OCI-LY1 (cell line): Measurements from ENCODE around the gene PXYLP1.

ENCODE experiments used
- H2AFZ ChIP-seq: fragments of 200-600 bp; sonication (generic), shearing (Covaris generic); 2 replicates; pipeline ENCODE4 v1.6.0; 2014; ENCODE audit warnings: antibody characterized with exemption, mild to moderate bottlenecking, low read length
- H3F3A ChIP-seq: fragments of 200-600 bp; sonication (generic), shearing (Covaris generic); 2 replicates; pipeline ENCODE4 v1.6.0; 2014; ENCODE audit warnings: mild to moderate bottlenecking, antibody characterized with exemption, low read length, moderate library complexity; ENCODE audit not compliant: insufficient read depth
- H3K27ac ChIP-seq: fragments of 200-600 bp; sonication (generic); 2 replicates; pipeline ENCODE4 v1.5.1; 2014; ENCODE audit warnings: low read length, mixed run types, mild to moderate bottlenecking, low read depth; ENCODE audit not compliant: poor library complexity, severe bottlenecking
- H3K27me3 ChIP-seq: fragments of 200-600 bp; sonication (generic); 2 replicates; pipeline ENCODE4 v1.6.0; 2014; ENCODE audit warnings: antibody characterized with exemption, mild to moderate bottlenecking, low read length, moderate library complexity; ENCODE audit not compliant: insufficient read depth
- H3K36me3 ChIP-seq: fragments of 200-600 bp; sonication (generic); 2 replicates; pipeline ENCODE4 v1.6.1; 2014; ENCODE audit warnings: mild to moderate bottlenecking, antibody characterized with exemption, low read length, moderate library complexity, mixed read lengths; ENCODE audit not compliant: insufficient read depth
- H3K4me1 ChIP-seq: fragments of 200-600 bp; sonication (generic); 2 replicates; pipeline ENCODE4 v1.5.1; 2014; ENCODE audit warnings: mild to moderate bottlenecking, low read length, moderate library complexity; ENCODE audit not compliant: insufficient read depth, severe bottlenecking
- H3K4me2 ChIP-seq: fragments of 200-600 bp; sonication (generic), shearing (Covaris generic); 2 replicates; pipeline ENCODE4 v1.6.1; 2014; ENCODE audit warnings: low read length
- H3K4me3 ChIP-seq: fragments of 200-600 bp; sonication (generic); 2 replicates; pipeline ENCODE4 v1.5.1; 2014; ENCODE audit warnings: low read length, low read depth, mild to moderate bottlenecking, mixed read lengths; ENCODE audit not compliant: poor library complexity, severe bottlenecking
- H3K79me2 ChIP-seq: fragments of 200-600 bp; shearing (Covaris generic); 2 replicates; pipeline ENCODE4 v1.6.1; 2016; ENCODE audit warnings: mixed run types, low read length, mixed read lengths; ENCODE audit not compliant: insufficient read depth
- H3K9ac ChIP-seq: fragments of 200-600 bp; sonication (generic), shearing (Covaris generic); 2 replicates; pipeline ENCODE4 v1.6.1; 2014; ENCODE audit warnings: mild to moderate bottlenecking, low read length, mixed read lengths
- H3K9me2 ChIP-seq: fragments of 200-600 bp; sonication (generic), shearing (Covaris generic); 2 replicates; pipeline ENCODE4 v1.6.1; 2014; ENCODE audit warnings: low read depth, mild to moderate bottlenecking, low read length, mixed read lengths
- H3K9me3 ChIP-seq: fragments of 200-600 bp; shearing (Covaris generic); 2 replicates; pipeline ENCODE4 v1.6.1; 2014; ENCODE audit warnings: low read length, mixed read lengths
- H4K20me1 ChIP-seq: fragments of 200-600 bp; sonication (generic), shearing (Covaris generic); 2 replicates; pipeline ENCODE4 v1.6.0; 2016; ENCODE audit warnings: mild to moderate bottlenecking, low read length; ENCODE audit not compliant: insufficient read depth
- EZH2 ChIP-seq: fragments of 200-600 bp; sonication (generic), shearing (Covaris generic); IDR thresholded peaks from 2 replicates; pipeline ENCODE4 v1.8.0; 2017; ENCODE audit warnings: borderline replicate concordance, mixed run types, mild to moderate bottlenecking, antibody characterized with exemption, low read length, moderate library complexity, mixed read lengths
- TF ChIP-seq, protein P1 (sequence below): fragments of 200-600 bp; sonication (generic), shearing (Covaris generic); IDR thresholded peaks from 2 replicates; pipeline ENCODE4 v1.5.1; 2017; ENCODE audit warnings: mild to moderate bottlenecking, antibody characterized with exemption, low read length, moderate library complexity, mixed read lengths

Gene PXYLP1

DNA sequence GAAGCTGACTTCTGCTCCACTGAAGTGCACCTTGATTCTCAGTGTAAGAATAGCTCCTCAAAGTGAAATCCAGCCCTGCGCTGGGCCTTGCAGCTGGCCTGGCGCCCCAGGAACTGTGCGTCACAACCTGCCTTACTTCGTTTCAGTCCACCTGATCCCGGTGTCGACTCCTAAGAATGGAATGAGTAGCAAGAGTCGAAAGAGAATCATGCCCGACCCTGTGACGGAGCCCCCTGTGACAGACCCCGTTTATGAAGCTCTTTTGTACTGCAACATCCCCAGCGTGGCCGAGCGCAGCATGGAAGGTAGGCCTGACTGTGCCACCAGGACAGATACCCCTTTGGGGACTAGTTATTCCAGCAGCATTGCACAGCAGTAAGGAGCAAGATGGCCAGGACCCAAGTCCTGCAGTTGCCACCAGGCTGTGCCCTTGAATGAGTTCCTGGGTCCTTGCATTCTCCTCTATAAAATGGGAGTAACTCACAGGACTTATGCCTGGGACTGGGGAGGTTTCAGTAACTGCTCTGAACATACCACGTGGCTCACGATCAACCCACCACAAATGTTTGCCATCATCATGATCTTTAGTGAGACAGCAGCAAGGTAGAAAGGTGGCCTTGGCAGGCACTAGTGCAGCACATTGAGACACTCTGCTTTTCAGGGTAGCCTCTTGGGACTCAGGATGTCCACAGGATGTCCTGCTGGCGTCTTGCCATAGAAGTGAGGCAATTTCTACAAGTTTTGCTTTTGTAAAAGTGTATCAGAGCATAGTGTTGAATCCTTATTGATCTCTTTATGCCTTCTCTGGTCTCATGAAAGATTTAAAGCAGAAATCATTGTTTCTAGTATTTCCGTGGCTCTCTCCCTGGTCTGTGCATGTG, 46.8 kb downstream of the PXYLP1 start:
- Histone ChIP-seq H4K20me1 (no peaks in the 10 kb centered on the region), H3K9me2 (no peaks in the 10 kb centered on the region)
- TF ChIP-seq, protein P1, sequence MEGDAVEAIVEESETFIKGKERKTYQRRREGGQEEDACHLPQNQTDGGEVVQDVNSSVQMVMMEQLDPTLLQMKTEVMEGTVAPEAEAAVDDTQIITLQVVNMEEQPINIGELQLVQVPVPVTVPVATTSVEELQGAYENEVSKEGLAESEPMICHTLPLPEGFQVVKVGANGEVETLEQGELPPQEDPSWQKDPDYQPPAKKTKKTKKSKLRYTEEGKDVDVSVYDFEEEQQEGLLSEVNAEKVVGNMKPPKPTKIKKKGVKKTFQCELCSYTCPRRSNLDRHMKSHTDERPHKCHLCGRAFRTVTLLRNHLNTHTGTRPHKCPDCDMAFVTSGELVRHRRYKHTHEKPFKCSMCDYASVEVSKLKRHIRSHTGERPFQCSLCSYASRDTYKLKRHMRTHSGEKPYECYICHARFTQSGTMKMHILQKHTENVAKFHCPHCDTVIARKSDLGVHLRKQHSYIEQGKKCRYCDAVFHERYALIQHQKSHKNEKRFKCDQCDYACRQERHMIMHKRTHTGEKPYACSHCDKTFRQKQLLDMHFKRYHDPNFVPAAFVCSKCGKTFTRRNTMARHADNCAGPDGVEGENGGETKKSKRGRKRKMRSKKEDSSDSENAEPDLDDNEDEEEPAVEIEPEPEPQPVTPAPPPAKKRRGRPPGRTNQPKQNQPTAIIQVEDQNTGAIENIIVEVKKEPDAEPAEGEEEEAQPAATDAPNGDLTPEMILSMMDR: no peak
- TF ChIP-seq EZH2: no peak

DNA sequence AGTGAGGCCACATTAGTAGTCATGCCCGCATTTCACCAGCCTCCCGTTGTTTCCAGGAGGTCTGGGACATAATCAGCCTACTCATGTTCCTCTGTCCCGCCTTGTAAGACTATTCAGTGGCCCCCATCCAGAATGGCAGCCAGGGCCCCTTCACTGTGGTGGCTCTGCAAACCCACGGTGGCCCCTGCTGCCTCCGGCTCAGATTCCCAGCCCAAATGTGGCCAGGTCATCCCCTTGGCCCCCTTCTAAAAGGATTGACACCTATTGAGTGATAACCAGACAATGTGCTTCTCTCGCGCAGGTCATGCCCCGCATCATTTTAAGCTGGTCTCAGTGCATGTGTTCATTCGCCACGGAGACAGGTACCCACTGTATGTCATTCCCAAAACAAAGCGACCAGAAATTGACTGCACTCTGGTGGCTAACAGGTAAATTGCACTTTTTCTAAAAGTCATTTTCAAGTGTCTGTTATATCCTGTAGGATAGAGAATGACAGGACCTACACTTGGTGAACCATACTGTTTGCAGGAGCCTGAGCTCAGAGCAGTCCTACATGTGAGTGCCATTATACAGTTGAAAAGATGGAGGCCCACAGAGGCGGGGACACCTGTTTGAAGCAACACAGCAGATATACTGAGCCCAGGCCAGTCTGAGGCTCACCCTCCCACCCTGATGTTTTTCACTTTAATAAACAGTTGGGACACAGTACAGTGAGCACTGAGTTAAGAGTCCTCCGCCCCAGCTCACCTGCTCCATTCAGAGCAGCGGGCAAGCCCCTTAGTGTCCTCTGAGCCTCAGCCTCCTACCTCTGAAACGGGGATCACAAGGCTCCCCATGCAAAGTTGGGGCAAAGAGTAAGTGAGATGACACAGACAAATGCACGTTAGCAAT, 47.7 kb downstream of the PXYLP1 start:
- no peaks in the 10 kb centered on the region for H3K79me2 ChIP-seq
- H3K27me3 ChIP-seq: 0 out of 2 replicates have a peak, but pooled peaks cover 5% of the 10 kb centered on the region
- no peaks in the 10 kb centered on the region for H3K4me1 ChIP-seq
- H3K4me3 ChIP-seq: no peak overlapping the region
- no peaks in the 10 kb centered on the region for H4K20me1 ChIP-seq
- no peaks in the 10 kb centered on the region for H3F3A ChIP-seq
- H3K36me3 ChIP-seq: no peaks in the 10 kb centered on the region
- H3K9me2 ChIP-seq: no peaks in the 10 kb centered on the region
- TF ChIP-seq EZH2: no peak
- TF ChIP-seq, protein P1: peak; percentile 89
- H3K9ac ChIP-seq: no peak overlapping the region
- H2AFZ ChIP-seq: no peak overlapping the region
- H3K27ac ChIP-seq: no peak overlapping the region
- H3K4me2 ChIP-seq: no peak overlapping the region
- no peaks in the 10 kb centered on the region for H3K9me3 ChIP-seq

More for the DNA sequence above, 46.8 kb downstream of the PXYLP1 start:
- Histone ChIP-seq H3K36me3 (no peaks in the 10 kb centered on the region), H3K9me3 (no peaks in the 10 kb centered on the region), H3K27me3 (0 out of 2 replicates have a peak, but pooled peaks cover 5% of the 10 kb centered on the region), H3F3A (no peaks in the 10 kb centered on the region), H3K4me1 (no peaks in the 10 kb centered on the region), H3K4me3 (no peak overlapping the region), H3K27ac (no peak overlapping the region), H2AFZ (no peak overlapping the region), H3K9ac (no peak overlapping the region), H3K79me2 (no peaks in the 10 kb centered on the region), H3K4me2 (no peak overlapping the region)

DNA sequence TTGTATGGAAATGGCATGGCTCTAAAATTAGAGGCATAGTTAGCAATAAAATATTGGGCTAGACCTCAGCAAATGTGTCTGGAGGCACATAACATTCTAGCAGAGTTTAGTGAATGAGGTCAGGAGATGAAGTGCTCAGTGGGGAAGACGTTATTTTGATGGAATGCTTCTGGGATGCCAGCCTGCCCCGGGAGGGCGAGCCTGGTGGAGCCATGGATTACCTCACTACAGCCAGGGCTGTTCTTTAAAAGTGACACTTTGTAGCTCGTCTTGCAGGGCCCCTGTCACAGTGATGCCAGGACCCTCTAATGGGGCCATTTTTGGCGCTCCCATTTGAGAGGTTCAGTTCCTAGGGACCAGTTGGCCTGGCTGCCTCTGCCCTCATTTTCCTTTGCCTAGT, 48.5 kb downstream of the PXYLP1 start:
- Histone ChIP-seq H3K4me2 (no peak overlapping the region), H3K27ac (no peak overlapping the region), H3K4me3 (no peak overlapping the region), H3K4me1 (no peaks in the 10 kb centered on the region), H2AFZ (no peak overlapping the region), H3K79me2 (no peaks in the 10 kb centered on the region), H3K27me3 (0 out of 2 replicates have a peak, but pooled peaks cover 5% of the 10 kb centered on the region), H3K9me3 (no peaks in the 10 kb centered on the region), H3K9ac (no peak overlapping the region), H4K20me1 (no peaks in the 10 kb centered on the region), H3K9me2 (no peaks in the 10 kb centered on the region), H3F3A (no peaks in the 10 kb centered on the region), H3K36me3 (no peaks in the 10 kb centered on the region)
- TF ChIP-seq, protein P1: no peak
- TF ChIP-seq EZH2: no peak
